Liver (tissue), 9 donors: ENCODE data around the gene POLR3C. TPM values are rescaled to one million over a fixed set of nuclear protein-coding genes. Genes with fewer than 3 reads are reported as not detected.
"Not testable (repeated sequence)": the region's sequence is repeated elsewhere in the genome, so short reads cannot be mapped to it uniquely, and the experiment has no call there.

Source experiments
- DNase-seq: peaks from one replicate; pipeline ENCODE4 v3.0.0-alpha.2; 2017; ENCODE audit warnings: low spot score
- H3K27ac ChIP-seq, 2 donors: one replicate each; pipeline ENCODE4 v1.7.0; 2013; ENCODE audit warnings: inconsistent platforms in 2 of 2, low read length in 2 of 2, control low read depth in 1 of 2, low read depth in 1 of 2, mild to moderate bottlenecking in 1 of 2
- H3K27me3 ChIP-seq, 4 donors: one replicate each; pipeline versions ENCODE4 v1.6.1 to v1.7.0; 2013; ENCODE audit warnings: low read length in 3 of 4, inconsistent platforms in 1 of 4, mild to moderate bottlenecking in 1 of 4, moderate library complexity in 1 of 4; ENCODE audit not compliant: control insufficient read depth in 4 of 4, insufficient read depth in 4 of 4
- H3K36me3 ChIP-seq, 4 donors: one replicate each; pipeline versions ENCODE4 v1.6.1 to v1.7.0; 2013; ENCODE audit warnings: low read length in 3 of 4, mild to moderate bottlenecking in 3 of 4, low read depth in 1 of 4, moderate library complexity in 1 of 4; ENCODE audit not compliant: control insufficient read depth in 4 of 4, insufficient read depth in 3 of 4
- H3K4me1 ChIP-seq, 4 donors: one replicate each; pipeline versions ENCODE4 v1.6.1 to v1.7.0; 2013; ENCODE audit warnings: low read length in 3 of 4, mild to moderate bottlenecking in 3 of 4, moderate library complexity in 1 of 4; ENCODE audit not compliant: control insufficient read depth in 4 of 4, insufficient read depth in 4 of 4
- H3K4me3 ChIP-seq, 3 donors: one replicate each; pipeline versions ENCODE4 v1.6.1 to v1.7.0; 2013; ENCODE audit warnings: low read length in 3 of 3, control low read depth in 1 of 3, low read depth in 1 of 3, mild to moderate bottlenecking in 1 of 3
- H3K9ac ChIP-seq, 2 donors: one replicate each; pipeline ENCODE4 v1.7.0; 2013; ENCODE audit warnings: low read length in 2 of 2, mild to moderate bottlenecking in 2 of 2, moderate library complexity in 2 of 2, control low read depth in 1 of 2, low read depth in 1 of 2
- H3K9me3 ChIP-seq, 4 donors: one replicate each; pipeline versions ENCODE4 v1.6.1 to v1.7.0; 2013; ENCODE audit warnings: low read length in 3 of 4; ENCODE audit not compliant: control insufficient read depth in 4 of 4
- GABPA ChIP-seq, 2 donors: IDR thresholded peaks in 1 of 2; conservative IDR thresholded peaks in 1 of 2; 2 replicates each; pipeline ENCODE4 v1.6.1; 2016; ENCODE audit warnings: antibody characterized with exemption in 2 of 2, mild to moderate bottlenecking in 1 of 2, moderate library complexity in 1 of 2
- REST ChIP-seq: IDR thresholded peaks from 2 replicates; pipeline ENCODE4 v1.6.1; 2016; ENCODE audit warnings: antibody characterized with exemption, mild to moderate bottlenecking
- SP1 ChIP-seq: IDR thresholded peaks from 2 replicates; pipeline ENCODE4 v1.6.1; 2018; ENCODE audit warnings: antibody characterized with exemption, mild to moderate bottlenecking
- YY1 ChIP-seq: IDR thresholded peaks from 2 replicates; pipeline ENCODE4 v1.6.1; 2016; ENCODE audit warnings: antibody characterized with exemption, mild to moderate bottlenecking
- ZBTB33 ChIP-seq: IDR thresholded peaks from 2 replicates; pipeline ENCODE4 v1.6.1; 2016; ENCODE audit warnings: antibody characterized with exemption
- WGBS: extraction: QIAGEN DNeasy Blood & Tissue Kit; methylation state at CpG from one replicate; pipeline ENCODE4 v1.1.7; 2013; 5-methylcytosine and 5-hydroxymethylcytosine counted together
- polyA plus RNA-seq, 2 donors: library from polyadenylated mRNA; stranded (reverse) in 1 of 2; unstranded in 1 of 2; fragments of 200-250 nt in 1 of 2; fragments of >200 nt in 1 of 2; fragmentation: Nextera tagmentation in 1 of 2; extraction: Ambion mirVana in 1 of 2; gene quantifications; one replicate each; pipeline versions ENCODE4 v1.2.1 to v1.2.3, GENCODE V29; 2013 to 2015
- total RNA-seq, 2 donors: library from RNA; depleted of rRNA; stranded (reverse); fragments of >200 nt; gene quantifications; one replicate each; pipeline ENCODE4 v1.2.3, GENCODE V29; 2014
- donor health status: healthy.
- donor health status: healthy.
- donor health status: healthy.
- donor health status: healthy.
- donor health status: healthy.

POLR3C gene
- total and polyA plus RNA-seq, 4 donors, result 6.3 to 22.0 (median 10.6) TPM

- TF ChIP-seq ZBTB33, result no peak
These were observed 35.4 kb upstream of the POLR3C start (continued) for GRCh38 chr1:145788580-145788979.

DNA sequence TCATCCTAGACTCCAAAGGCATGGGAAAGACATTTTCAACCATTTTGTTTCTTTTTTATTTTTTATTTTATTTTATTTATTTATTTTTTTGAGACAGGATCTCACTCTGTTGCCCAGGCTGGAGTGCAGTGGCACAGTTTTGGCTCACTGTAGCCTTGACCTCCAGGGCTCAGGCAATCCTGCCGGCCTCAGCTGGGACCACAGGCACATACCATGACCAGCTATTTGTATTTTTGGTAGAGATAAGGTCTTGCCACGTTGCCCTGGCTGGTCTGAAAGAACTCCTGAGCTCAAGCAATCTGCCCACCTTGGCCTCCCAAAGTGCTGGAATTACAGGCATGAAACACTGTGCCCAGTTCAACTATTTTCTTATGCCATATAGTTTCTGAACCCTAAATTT, 32.1 kb upstream of the POLR3C start:
- H3K27ac ChIP-seq, H3K9ac ChIP-seq, H3K9me3 ChIP-seq, H3K27me3 ChIP-seq, H3K36me3 ChIP-seq, H3K4me3 ChIP-seq, DNase-seq, H3K4me1 ChIP-seq: not testable (repeated sequence)
- whole genome bisulfite sequencing, result 52% methylated on average over 2 of the region's 2 CpGs

DNA sequence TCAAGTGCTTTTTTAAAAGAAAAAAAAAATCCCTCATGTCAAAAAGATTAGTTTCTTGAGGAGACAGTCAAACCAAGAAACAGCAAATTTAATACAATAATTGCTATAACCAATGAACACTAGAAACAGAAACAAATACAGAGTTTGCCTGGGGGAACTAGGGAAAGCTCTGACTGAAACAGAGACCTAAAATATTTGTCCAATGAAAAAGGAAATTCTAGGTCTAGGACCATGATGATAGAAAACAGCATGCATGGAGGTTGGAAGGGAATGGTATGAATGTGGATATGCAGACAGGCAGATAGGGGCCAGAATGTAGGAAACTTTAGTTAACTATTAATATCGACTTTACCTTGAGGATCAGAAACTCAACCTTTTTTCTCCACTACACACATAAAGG, 31.5 kb upstream of the POLR3C start:
- no peaks in the 10 kb centered on the region for H3K27me3 ChIP-seq
- H3K9me3 ChIP-seq, result peaks cover 0 to 2% (median under 1%) of the 10 kb centered on the region in 4 donors
- no peak for TF ChIP-seq SP1
- no peak for TF ChIP-seq ZBTB33
- no peak for TF ChIP-seq GABPA (IDR thresholded peaks at IDR 0.05 in 1 of 2, conservative IDR thresholded peaks at IDR 0.05 in 1 of 2)
- no peaks in the 10 kb centered on the region for H3K4me1 ChIP-seq
- no peak overlapping the region for H3K27ac ChIP-seq
- WGBS, result 94% methylated on average over 1 of the region's 1 CpG
- peaks cover 0 to 9% (median 2%) of the 10 kb centered on the region in 4 donors for H3K36me3 ChIP-seq
- no peak for DNase-seq
- H3K4me3 ChIP-seq, result no peak overlapping the region
- no peak overlapping the region for H3K9ac ChIP-seq

DNA sequence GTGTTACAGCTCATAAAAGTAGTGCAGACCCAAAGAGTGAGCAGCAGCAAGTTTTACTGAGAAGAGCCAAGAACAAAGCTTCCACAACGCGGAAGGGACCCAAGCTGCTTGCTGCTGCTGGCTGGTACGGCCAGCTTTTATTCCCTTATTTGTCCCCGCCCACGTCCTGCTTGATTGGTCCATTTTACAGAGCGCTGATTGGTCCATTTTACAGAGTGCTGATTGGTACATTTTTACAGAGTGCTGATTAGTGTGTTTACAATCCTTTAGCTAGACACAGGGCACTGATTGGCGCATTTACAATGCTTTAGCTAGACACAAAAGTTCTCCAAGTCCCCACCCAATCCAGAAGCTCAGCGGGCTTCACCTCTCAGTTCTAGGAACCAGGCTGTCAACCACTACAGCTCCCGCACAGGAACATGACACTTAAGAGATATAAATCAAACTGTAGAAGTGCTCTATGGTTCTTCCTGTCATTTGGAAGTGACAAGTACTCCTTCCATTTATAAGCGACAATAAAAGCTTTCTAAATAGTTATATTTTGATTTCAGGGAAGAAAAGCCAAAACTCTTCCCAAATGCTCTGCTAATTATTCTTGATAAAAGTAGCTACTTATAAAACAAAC, 28.6 kb upstream of the POLR3C start:
- Histone ChIP-seq H3K4me3 (no peak overlapping the region), H3K27ac (no peak overlapping the region), H3K27me3 (no peaks in the 10 kb centered on the region), H3K9me3 (peaks cover 0 to 2% (median under 1%) of the 10 kb centered on the region in 4 donors), H3K36me3 (no peaks in the 10 kb centered on the region), H3K4me1 (no peaks in the 10 kb centered on the region), H3K9ac (no peak overlapping the region)
- TF ChIP-seq YY1 (no peak), REST (no peak)
- no peak for DNase-seq
- WGBS, result 97% methylated on average over 10 of the region's 10 CpGs
